OCI-LY7 (cell line): ENCODE data around the gene KCNB1. TPM values are rescaled to one million over a fixed set of nuclear protein-coding genes. Genes with fewer than 3 reads are reported as not detected.

ENCODE experiments used
- BruUV-seq: library from RNA; stranded (reverse); fragments of 400-500 nt; replicated peaks from 2 replicates; lab custom pipeline; 2021; lab: Mats Ljungman, UMichigan
- CTCF ChIA-PET: fragments of 300-600 bp; sonication (Branson Sonifier 250); formaldehyde crosslinking; loops from one replicate; lab custom pipeline; 2022; ENCODE audit warnings: antibody characterized with exemption; ENCODE audit not compliant: unreplicated experiment; lab: Charles Lee
- POLR2A ChIA-PET: fragments of 300-600 bp; sonication (Branson Sonifier 250); formaldehyde crosslinking; loops from one replicate; lab custom pipeline; 2022; ENCODE audit warnings: antibody characterized with exemption; lab: Charles Lee
- DNase-seq: peaks from one replicate; pipeline ENCODE4 v3.0.0-alpha.2; 2015; ENCODE audit warnings: low spot score
- H2AFZ ChIP-seq: fragments of 200-600 bp; sonication (generic), shearing (Covaris generic); 2 replicates; pipeline ENCODE4 v1.6.1; 2014; ENCODE audit warnings: mild to moderate bottlenecking, antibody characterized with exemption, low read length, moderate library complexity
- H3K27ac ChIP-seq: fragments of 200-600 bp; sonication (generic); 2 replicates; pipeline ENCODE4 v1.5.1; 2014; ENCODE audit warnings: mixed run types, low read depth, mild to moderate bottlenecking, moderate library complexity, low read length, inconsistent platforms; ENCODE audit not compliant: poor library complexity, severe bottlenecking
- H3K36me3 ChIP-seq: fragments of 200-600 bp; sonication (generic); 2 replicates; pipeline ENCODE4 v1.6.1; 2014; ENCODE audit warnings: mild to moderate bottlenecking, antibody characterized with exemption, low read length, moderate library complexity, mixed read lengths; ENCODE audit not compliant: insufficient read depth
- H3K4me1 ChIP-seq: fragments of 200-600 bp; sonication (generic); 2 replicates; pipeline ENCODE4 v1.5.1; 2014; ENCODE audit warnings: mild to moderate bottlenecking, low read length; ENCODE audit not compliant: insufficient read depth, poor library complexity, severe bottlenecking
- H3K4me2 ChIP-seq: fragments of 200-600 bp; sonication (generic); 2 replicates; pipeline ENCODE4 v1.6.1; 2014; ENCODE audit warnings: mild to moderate bottlenecking, low read length
- H3K4me3 ChIP-seq: fragments of 200-600 bp; sonication (generic); 2 replicates; pipeline ENCODE4 v1.5.1; 2014; ENCODE audit warnings: mild to moderate bottlenecking, low read depth, low read length; ENCODE audit not compliant: poor library complexity, severe bottlenecking
- H3K79me2 ChIP-seq: fragments of 200-600 bp; sonication (generic); 2 replicates; pipeline ENCODE4 v1.6.1; 2016; ENCODE audit warnings: low read depth, mild to moderate bottlenecking, low read length, moderate library complexity, mixed read lengths; ENCODE audit not compliant: insufficient read depth
- H3K9me2 ChIP-seq: fragments of 200-600 bp; sonication (generic); 2 replicates; pipeline ENCODE4 v1.6.1; 2016; ENCODE audit warnings: mild to moderate bottlenecking, low read length, mixed read lengths; ENCODE audit not compliant: insufficient read depth
- H3K9me3 ChIP-seq: fragments of 200-600 bp; sonication (generic); 2 replicates; pipeline ENCODE4 v1.6.1; 2014; ENCODE audit warnings: mild to moderate bottlenecking, mixed run types, low read length, mixed read lengths
- H4K20me1 ChIP-seq: fragments of 200-600 bp; sonication (generic); 2 replicates; pipeline ENCODE4 v1.6.1; 2014; ENCODE audit warnings: mild to moderate bottlenecking, antibody characterized with exemption, low read length, moderate library complexity, mixed read lengths; ENCODE audit not compliant: insufficient read depth
- EZH2phosphoT487 ChIP-seq: fragments of 200-600 bp; sonication (generic); IDR thresholded peaks from 2 replicates; pipeline ENCODE4 v1.6.1; 2018; ENCODE audit warnings: low read depth, borderline replicate concordance, mild to moderate bottlenecking, mixed run types, antibody characterized with exemption, low read length, moderate library complexity, mixed read lengths
- intact Hi-C: fragments of 100-400 bp; cut with micrococcal nuclease; formaldehyde crosslinking; loops from one replicate; pipeline ENCODE4 v1.10.0; 2022; ENCODE audit not compliant: unreplicated experiment
- total RNA-seq, 2 experiments: library from RNA; depleted of rRNA in 1 of 2; stranded (reverse); fragments of >200 nt in 1 of 2; shearing (Covaris generic) in 1 of 2; gene quantifications; 2 replicates each; pipeline ENCODE4 v1.2.3, GENCODE V29; 2014 to 2022
- TF ChIP-seq, protein P1 (sequence below): fragments of 200-600 bp; sonication (generic); conservative IDR thresholded peaks from 2 replicates; pipeline ENCODE4 v1.5.1; 2014; ENCODE audit warnings: mild to moderate bottlenecking, antibody characterized with exemption, low read length, moderate library complexity, mixed read lengths

Gene KCNB1
- total RNA-seq, 2 experiments from 2014 or later, result not detected

GRCh38 chr20:49344975-49345374 is 137.5 kb downstream of the KCNB1 start:
- Histone ChIP-seq H3K9me2 (no peaks in the 10 kb centered on the region), H3K79me2 (no peaks in the 10 kb centered on the region), H4K20me1 (no peaks in the 10 kb centered on the region), H2AFZ (no peak overlapping the region), H3K36me3 (no peaks in the 10 kb centered on the region), H3K4me2 (no peak overlapping the region), H3K4me3 (no peak overlapping the region), H3K4me1 (no peaks in the 10 kb centered on the region), H3K27ac (no peak overlapping the region), H3K9me3 (no peaks in the 10 kb centered on the region)
- BruUV-seq, result no TSS peak
- intact Hi-C loops, result no loop called here
- ChIA-PET CTCF (no interaction called here), POLR2A (no interaction called here)
- no peak for DNase-seq
- TF ChIP-seq, protein P1, sequence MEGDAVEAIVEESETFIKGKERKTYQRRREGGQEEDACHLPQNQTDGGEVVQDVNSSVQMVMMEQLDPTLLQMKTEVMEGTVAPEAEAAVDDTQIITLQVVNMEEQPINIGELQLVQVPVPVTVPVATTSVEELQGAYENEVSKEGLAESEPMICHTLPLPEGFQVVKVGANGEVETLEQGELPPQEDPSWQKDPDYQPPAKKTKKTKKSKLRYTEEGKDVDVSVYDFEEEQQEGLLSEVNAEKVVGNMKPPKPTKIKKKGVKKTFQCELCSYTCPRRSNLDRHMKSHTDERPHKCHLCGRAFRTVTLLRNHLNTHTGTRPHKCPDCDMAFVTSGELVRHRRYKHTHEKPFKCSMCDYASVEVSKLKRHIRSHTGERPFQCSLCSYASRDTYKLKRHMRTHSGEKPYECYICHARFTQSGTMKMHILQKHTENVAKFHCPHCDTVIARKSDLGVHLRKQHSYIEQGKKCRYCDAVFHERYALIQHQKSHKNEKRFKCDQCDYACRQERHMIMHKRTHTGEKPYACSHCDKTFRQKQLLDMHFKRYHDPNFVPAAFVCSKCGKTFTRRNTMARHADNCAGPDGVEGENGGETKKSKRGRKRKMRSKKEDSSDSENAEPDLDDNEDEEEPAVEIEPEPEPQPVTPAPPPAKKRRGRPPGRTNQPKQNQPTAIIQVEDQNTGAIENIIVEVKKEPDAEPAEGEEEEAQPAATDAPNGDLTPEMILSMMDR, result no peak
- no peak for TF ChIP-seq EZH2phosphoT487

DNA sequence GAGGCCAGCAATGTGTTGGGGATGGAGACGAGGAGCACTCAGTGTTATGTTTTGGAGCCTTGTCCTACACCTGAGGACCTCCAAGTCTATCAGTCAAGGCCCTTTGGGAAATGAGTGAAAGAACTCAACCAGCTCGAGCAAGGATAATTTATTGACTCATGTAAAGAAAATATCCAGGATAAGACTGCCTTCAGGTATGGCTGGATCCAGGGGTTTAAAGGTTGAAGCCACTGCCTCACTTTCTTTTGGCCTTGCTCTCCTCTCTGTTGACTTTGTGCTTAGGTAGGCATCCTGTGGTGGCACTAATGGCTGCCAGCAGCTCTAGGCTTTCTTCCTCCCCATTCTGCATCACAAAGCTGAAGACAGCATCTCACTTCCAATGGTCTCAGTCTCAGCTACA is 138.3 kb downstream of the KCNB1 start:
- H3K4me2 ChIP-seq, result no peak overlapping the region
- no peak overlapping the region for H2AFZ ChIP-seq
- H3K27ac ChIP-seq, result no peak overlapping the region
- intact Hi-C loops, result no loop called here
- no peaks in the 10 kb centered on the region for H4K20me1 ChIP-seq
- no peaks in the 10 kb centered on the region for H3K4me1 ChIP-seq
- no peak for TF ChIP-seq EZH2phosphoT487
- TF ChIP-seq, protein P1, result no peak
- no peaks in the 10 kb centered on the region for H3K36me3 ChIP-seq
- H3K9me2 ChIP-seq, result no peaks in the 10 kb centered on the region
- H3K4me3 ChIP-seq, result no peak overlapping the region
- ChIA-PET CTCF (interaction anchor here (0.8 kb wide), 1 partner anchor 9 kb away, joined by 3 read pairs; no protein-coding TSS in a partner anchor), POLR2A (no interaction called here)
- DNase-seq, result no peak
- H3K9me3 ChIP-seq, result no peaks in the 10 kb centered on the region
- no peaks in the 10 kb centered on the region for H3K79me2 ChIP-seq
- no TSS peak for BruUV-seq

GRCh38 chr20:49343246-49343645 is 139.2 kb downstream of the KCNB1 start:
- DNase-seq, result no peak
- no TSS peak for BruUV-seq
- Histone ChIP-seq H3K36me3 (no peaks in the 10 kb centered on the region), H3K4me1 (no peaks in the 10 kb centered on the region), H3K4me2 (no peak overlapping the region), H3K4me3 (no peak overlapping the region), H3K79me2 (no peaks in the 10 kb centered on the region), H4K20me1 (no peaks in the 10 kb centered on the region), H3K9me2 (no peaks in the 10 kb centered on the region), H3K9me3 (no peaks in the 10 kb centered on the region), H3K27ac (no peak overlapping the region), H2AFZ (no peak overlapping the region)
- POLR2A ChIA-PET, result interaction anchor here (0.6 kb wide), 1 partner anchor 505 kb away, joined by 4 read pairs; no protein-coding TSS in a partner anchor
- no peak for TF ChIP-seq EZH2phosphoT487
- TF ChIP-seq, protein P1, result no peak
- CTCF ChIA-PET, result interaction anchor here (0.8 kb wide), 1 partner anchor 10 kb away, joined by 3 read pairs; no protein-coding TSS in a partner anchor
- intact Hi-C loops, result no loop called here
